ENCODE data around the gene NDST4.

The NDST4 gene

DNA sequence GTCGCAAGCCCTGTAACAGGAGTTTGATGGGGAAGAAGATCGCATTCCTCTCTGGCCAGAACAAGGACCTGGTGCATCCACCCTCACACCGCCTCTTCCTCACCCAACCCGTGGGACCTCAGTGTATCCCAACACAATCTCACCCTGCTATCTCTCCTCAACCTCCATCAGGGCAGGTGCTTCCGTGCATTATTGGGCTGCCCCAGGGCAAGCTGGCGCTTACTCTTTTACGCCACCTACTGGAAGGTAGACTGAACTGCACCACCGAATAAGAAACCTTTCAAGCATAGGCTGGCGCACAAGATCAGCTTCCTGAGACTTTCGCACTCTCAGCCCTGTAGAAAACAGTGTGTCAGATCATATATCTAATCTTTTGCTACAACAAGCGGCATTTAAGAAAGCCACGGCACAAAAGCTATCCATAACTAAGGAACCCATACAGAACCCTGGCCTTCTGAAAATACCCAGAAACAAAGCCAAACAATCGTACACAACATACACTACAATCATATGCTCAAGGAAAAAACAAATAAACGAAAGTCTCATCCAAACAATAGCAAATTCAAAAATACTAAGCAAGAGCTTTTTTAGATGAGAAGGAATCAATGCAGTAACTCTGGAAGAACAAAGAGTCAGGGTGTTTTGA is 305.5 kb downstream of the NDST4 start:
- Histone ChIP-seq H2AFZ (no peak overlapping the region), H3K79me2 (no peaks in the 10 kb centered on the region), H3K27me3 (ENCODE audit: control insufficient read depth, insufficient read depth, low read length) (no peaks in the 10 kb centered on the region), H3K4me3 (ENCODE audit: low read depth, low read length) (no peak overlapping the region), H3K9ac (no peak overlapping the region), H3K9me3 (ENCODE audit: control insufficient read depth, low read length) (no peaks in the 10 kb centered on the region), H3K4me1 (no peaks in the 10 kb centered on the region), H3K36me3 (ENCODE audit: control insufficient read depth, insufficient read depth, low read length) (no peaks in the 10 kb centered on the region), H3K4me2 (ENCODE audit: low read length) (no peak overlapping the region), H3K27ac (no peak overlapping the region)
- TF ChIP-seq CTCF (IDR thresholded peaks at IDR 0.05), result peak; percentile 45

GRCh38 chr4:114807357-114807756 is 306.1 kb downstream of the NDST4 start:
- H3K27ac ChIP-seq, result no peak overlapping the region
- H3K4me1 ChIP-seq, result no peaks in the 10 kb centered on the region
- H3K4me3 ChIP-seq (ENCODE audit: low read depth, low read length), result no peak overlapping the region
- no peaks in the 10 kb centered on the region for H3K27me3 ChIP-seq (ENCODE audit: control insufficient read depth, insufficient read depth, low read length)
- H3K9ac ChIP-seq, result no peak overlapping the region
- H3K79me2 ChIP-seq, result no peaks in the 10 kb centered on the region
- TF ChIP-seq CTCF (IDR thresholded peaks at IDR 0.05), result no peak
- H3K4me2 ChIP-seq (ENCODE audit: low read length), result no peak overlapping the region
- H3K9me3 ChIP-seq (ENCODE audit: control insufficient read depth, low read length), result no peaks in the 10 kb centered on the region
- H2AFZ ChIP-seq, result no peak overlapping the region
- no peaks in the 10 kb centered on the region for H3K36me3 ChIP-seq (ENCODE audit: control insufficient read depth, insufficient read depth, low read length)

DNA sequence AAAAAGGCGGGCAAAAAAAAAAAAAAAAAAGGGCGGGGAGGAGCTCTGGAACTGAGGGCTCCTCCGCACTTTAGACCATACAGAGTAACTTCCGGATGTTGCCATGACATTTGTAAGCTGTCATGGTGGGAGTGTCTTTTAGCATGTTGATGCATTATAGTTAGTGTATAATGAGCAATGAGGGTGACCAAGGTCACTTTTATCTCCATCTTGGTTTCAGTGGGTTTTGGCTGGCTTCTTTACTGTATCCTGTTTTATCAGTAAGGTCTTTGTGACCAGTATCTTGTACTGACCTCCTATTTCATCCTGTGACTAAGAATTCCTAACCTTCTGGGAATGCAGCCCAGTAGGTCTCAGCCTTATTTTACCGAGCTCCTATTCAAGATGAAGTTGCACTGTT is 321.4 kb downstream of the NDST4 start:
- H3K27ac ChIP-seq, result no peak overlapping the region
- no peaks in the 10 kb centered on the region for H3K36me3 ChIP-seq (ENCODE audit: control insufficient read depth, insufficient read depth, low read length)
- no peak overlapping the region for H3K9ac ChIP-seq
- H3K4me2 ChIP-seq (ENCODE audit: low read length), result no peak overlapping the region
- no peaks in the 10 kb centered on the region for H3K4me1 ChIP-seq
- no peaks in the 10 kb centered on the region for H3K27me3 ChIP-seq (ENCODE audit: control insufficient read depth, insufficient read depth, low read length)
- no peaks in the 10 kb centered on the region for H3K9me3 ChIP-seq (ENCODE audit: control insufficient read depth, low read length)
- no peak overlapping the region for H2AFZ ChIP-seq
- no peaks in the 10 kb centered on the region for H3K79me2 ChIP-seq
- TF ChIP-seq CTCF (IDR thresholded peaks at IDR 0.05), result no peak
- no peak overlapping the region for H3K4me3 ChIP-seq (ENCODE audit: low read depth, low read length)

DNA sequence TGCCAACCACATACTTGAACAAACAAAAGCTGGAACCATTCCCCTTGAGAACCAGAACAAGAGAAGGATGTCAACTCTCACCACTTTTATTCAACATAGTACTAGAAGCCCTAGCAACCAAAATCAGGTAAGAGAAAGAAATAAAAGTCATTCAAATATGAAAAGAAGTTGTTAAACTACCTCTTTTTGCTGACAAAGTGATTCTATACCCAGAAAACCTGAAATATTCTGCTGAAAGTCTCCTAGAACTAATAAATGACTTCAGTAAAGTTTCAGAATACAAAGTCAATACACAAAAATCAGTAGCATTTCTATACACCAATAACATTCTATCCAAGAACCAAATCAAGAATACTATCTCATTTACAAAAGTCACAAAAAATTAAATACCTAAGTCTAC is 327.9 kb downstream of the NDST4 start:
- Histone ChIP-seq H3K36me3 (ENCODE audit: control insufficient read depth, insufficient read depth, low read length) (no peaks in the 10 kb centered on the region), H2AFZ (no peak overlapping the region), H3K9ac (no peak overlapping the region), H3K27ac (no peak overlapping the region), H3K4me3 (ENCODE audit: low read depth, low read length) (no peak overlapping the region), H3K27me3 (ENCODE audit: control insufficient read depth, insufficient read depth, low read length) (no peaks in the 10 kb centered on the region), H3K9me3 (ENCODE audit: control insufficient read depth, low read length) (no peaks in the 10 kb centered on the region), H3K4me1 (no peaks in the 10 kb centered on the region), H3K4me2 (ENCODE audit: low read length) (no peak overlapping the region), H3K79me2 (no peaks in the 10 kb centered on the region)
- TF ChIP-seq CTCF (IDR thresholded peaks at IDR 0.05), result no peak

DNA sequence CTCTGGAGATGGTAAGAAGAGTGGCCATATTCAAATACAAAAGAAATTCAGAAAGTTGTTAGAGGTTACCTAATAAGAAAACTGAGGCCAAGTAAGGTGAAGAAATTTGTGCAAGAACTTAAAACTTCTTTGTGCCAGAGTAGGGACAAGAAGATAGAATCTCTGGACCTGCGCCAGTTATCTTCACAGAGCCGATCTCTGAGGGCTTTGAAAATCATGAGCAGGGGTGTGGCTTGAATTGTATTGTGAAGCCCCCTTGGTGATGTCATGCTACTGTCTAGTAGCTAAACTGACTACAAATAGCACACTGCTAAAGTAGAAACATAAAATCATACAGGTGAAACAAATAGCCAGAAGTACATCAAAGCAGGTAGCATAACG is 330.2 kb downstream of the NDST4 start:
- Histone ChIP-seq H3K4me2 (ENCODE audit: low read length) (no peak overlapping the region), H2AFZ (no peak overlapping the region), H3K4me1 (no peaks in the 10 kb centered on the region), H3K79me2 (no peaks in the 10 kb centered on the region), H3K4me3 (ENCODE audit: low read depth, low read length) (no peak overlapping the region), H3K9ac (no peak overlapping the region), H3K27me3 (ENCODE audit: control insufficient read depth, insufficient read depth, low read length) (no peaks in the 10 kb centered on the region), H3K27ac (no peak overlapping the region), H3K9me3 (ENCODE audit: control insufficient read depth, low read length) (peaks cover 2% of the 10 kb centered on the region), H3K36me3 (ENCODE audit: control insufficient read depth, insufficient read depth, low read length) (no peaks in the 10 kb centered on the region)
- TF ChIP-seq CTCF (IDR thresholded peaks at IDR 0.05), result no peak

All from parathyroid adenoma (tissue), 2 donors.